OCI-LY3 (cell line): ENCODE measurements around the gene TMEM127.

Source experiments
- H2AFZ ChIP-seq: fragments of 200-600, 300-600 bp; shearing (Covaris generic); 2 replicates; pipeline ENCODE4 v1.6.0; 2014; ENCODE audit warnings: antibody characterized with exemption, low read depth, low read length
- H3K27ac ChIP-seq: fragments of 200-600, 300-600 bp; sonication (generic); 2 replicates; pipeline ENCODE4 v1.5.1; 2014; ENCODE audit warnings: mild to moderate bottlenecking, low read length, moderate library complexity, mixed read lengths
- H3K27me3 ChIP-seq: fragments of 200-600, 300-600 bp; sonication (generic); 2 replicates; pipeline ENCODE4 v1.6.1; 2014; ENCODE audit warnings: low read depth, low read length, mixed read lengths
- H3K36me3 ChIP-seq: fragments of 200-600, 300-600 bp; sonication (generic); replicated peaks from 2 replicates; pipeline ENCODE3; 2014; ENCODE audit warnings: low read depth, low read length, mixed read lengths
- H3K4me1 ChIP-seq: fragments of 300-600, 200-600 bp; sonication (generic); 2 replicates; pipeline ENCODE4 v1.6.1; 2014; ENCODE audit warnings: low read length, mixed read lengths
- H3K4me2 ChIP-seq: fragments of 200-600, 300-600 bp; sonication (generic); 2 replicates; pipeline ENCODE4 v1.6.1; 2014; ENCODE audit warnings: low read length, mixed read lengths
- H3K4me3 ChIP-seq: fragments of 300-600, 200-600 bp; sonication (generic); 2 replicates; pipeline ENCODE4 v1.5.1; 2014; ENCODE audit warnings: antibody characterized with exemption, mild to moderate bottlenecking, low read length, moderate library complexity
- H3K79me2 ChIP-seq: fragments of 300-600, 200-600 bp; shearing (Covaris generic); 2 replicates; pipeline ENCODE4 v1.6.1; 2014; ENCODE audit warnings: mild to moderate bottlenecking, low read length, mixed read lengths
- H3K9ac ChIP-seq: fragments of 300-600, 200-600 bp; shearing (Covaris generic); 2 replicates; pipeline ENCODE4 v1.6.0; 2014; ENCODE audit warnings: mild to moderate bottlenecking, low read length, moderate library complexity
- H3K9me3 ChIP-seq: fragments of 200-600, 300-600 bp; shearing (Covaris generic); 2 replicates; pipeline ENCODE4 v1.6.1; 2014; ENCODE audit warnings: low read length, mixed read lengths; ENCODE audit not compliant: insufficient read depth
- H4K20me1 ChIP-seq: fragments of 200-600, 300-600 bp; sonication (generic); 2 replicates; pipeline ENCODE4 v1.6.1; 2016; ENCODE audit warnings: low read length, mixed read lengths; ENCODE audit not compliant: insufficient read depth
- EZH2phosphoT487 ChIP-seq: fragments of 200-600 bp; shearing (Covaris generic); IDR thresholded peaks from 2 replicates; pipeline ENCODE4 v1.6.1; 2018; ENCODE audit warnings: antibody characterized with exemption, mixed run types, low read depth
- TF ChIP-seq, protein P1 (sequence below): fragments of 200-600, 300-600 bp; sonication (generic); IDR thresholded peaks from 2 replicates; pipeline ENCODE4 v1.5.1; 2014; ENCODE audit warnings: antibody characterized with exemption, low read length, low read depth

The TMEM127 gene

DNA sequence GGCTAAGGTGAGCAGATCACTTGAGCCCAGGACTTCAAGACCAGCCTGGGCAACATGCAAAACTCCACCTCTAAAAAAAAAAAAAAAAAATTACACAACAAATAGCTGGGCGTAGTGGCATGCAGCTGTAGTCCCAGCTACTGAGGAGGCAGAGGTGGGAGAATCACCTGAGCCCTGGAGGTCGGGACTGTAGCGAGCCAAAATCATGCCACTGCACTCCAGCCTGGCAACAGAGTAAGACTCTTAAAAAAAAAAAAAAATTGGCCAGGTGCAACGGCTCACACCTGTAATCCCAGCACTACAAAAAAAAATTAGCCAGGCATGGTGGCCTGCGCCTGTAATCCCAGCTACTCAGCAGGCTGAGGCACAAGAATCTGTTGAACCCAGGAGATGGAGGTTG is 64.5 kb downstream of the TMEM127 start:
- H3K4me3 ChIP-seq, result no peak overlapping the region
- peaks cover 99% of the 10 kb centered on the region for H3K79me2 ChIP-seq
- no peaks in the 10 kb centered on the region for H3K9me3 ChIP-seq
- H3K27ac ChIP-seq, result no peak overlapping the region
- TF ChIP-seq, protein P1, sequence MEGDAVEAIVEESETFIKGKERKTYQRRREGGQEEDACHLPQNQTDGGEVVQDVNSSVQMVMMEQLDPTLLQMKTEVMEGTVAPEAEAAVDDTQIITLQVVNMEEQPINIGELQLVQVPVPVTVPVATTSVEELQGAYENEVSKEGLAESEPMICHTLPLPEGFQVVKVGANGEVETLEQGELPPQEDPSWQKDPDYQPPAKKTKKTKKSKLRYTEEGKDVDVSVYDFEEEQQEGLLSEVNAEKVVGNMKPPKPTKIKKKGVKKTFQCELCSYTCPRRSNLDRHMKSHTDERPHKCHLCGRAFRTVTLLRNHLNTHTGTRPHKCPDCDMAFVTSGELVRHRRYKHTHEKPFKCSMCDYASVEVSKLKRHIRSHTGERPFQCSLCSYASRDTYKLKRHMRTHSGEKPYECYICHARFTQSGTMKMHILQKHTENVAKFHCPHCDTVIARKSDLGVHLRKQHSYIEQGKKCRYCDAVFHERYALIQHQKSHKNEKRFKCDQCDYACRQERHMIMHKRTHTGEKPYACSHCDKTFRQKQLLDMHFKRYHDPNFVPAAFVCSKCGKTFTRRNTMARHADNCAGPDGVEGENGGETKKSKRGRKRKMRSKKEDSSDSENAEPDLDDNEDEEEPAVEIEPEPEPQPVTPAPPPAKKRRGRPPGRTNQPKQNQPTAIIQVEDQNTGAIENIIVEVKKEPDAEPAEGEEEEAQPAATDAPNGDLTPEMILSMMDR, result no peak
- TF ChIP-seq EZH2phosphoT487, result no peak
- no peak overlapping the region for H3K4me2 ChIP-seq
- H2AFZ ChIP-seq, result no peak overlapping the region
- H4K20me1 ChIP-seq, result peaks cover 86% of the 10 kb centered on the region
- H3K36me3 ChIP-seq, result peaks cover 12% of the 10 kb centered on the region
- H3K9ac ChIP-seq, result no peak overlapping the region
- no peaks in the 10 kb centered on the region for H3K27me3 ChIP-seq
- H3K4me1 ChIP-seq, result peaks cover 64% of the 10 kb centered on the region

DNA sequence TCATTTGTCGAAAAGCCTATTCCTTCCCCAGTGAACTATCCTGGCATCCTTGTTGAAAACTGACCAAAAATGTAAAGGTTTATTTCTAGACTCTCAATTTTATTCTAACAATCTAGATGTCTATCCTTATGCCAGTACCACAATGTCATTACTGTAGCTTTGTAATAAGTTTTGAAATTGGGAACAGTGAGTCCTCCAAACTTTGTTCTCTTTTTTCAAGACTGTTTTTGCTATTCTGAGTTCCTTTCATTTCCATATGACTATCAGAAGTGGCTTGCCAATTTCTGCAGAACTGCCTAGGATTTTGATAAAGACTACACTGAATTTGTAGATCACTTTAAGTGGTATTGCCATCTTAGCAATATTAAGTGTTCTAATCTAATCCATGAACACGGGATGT is 66.9 kb downstream of the TMEM127 start:
- Histone ChIP-seq H4K20me1 (peaks cover 73% of the 10 kb centered on the region), H3K27ac (peak overlapping the region; percentile 32), H3K79me2 (peaks cover 99% of the 10 kb centered on the region), H3K9ac (no peak overlapping the region), H2AFZ (no peak overlapping the region), H3K36me3 (peaks cover 23% of the 10 kb centered on the region), H3K9me3 (no peaks in the 10 kb centered on the region), H3K4me3 (no peak overlapping the region), H3K4me1 (peaks cover 46% of the 10 kb centered on the region), H3K4me2 (peak overlapping the region; percentile 40), H3K27me3 (no peaks in the 10 kb centered on the region)
- TF ChIP-seq EZH2phosphoT487, result no peak
- TF ChIP-seq, protein P1, result no peak
